ENCODE results near the gene ZC3HAV1.
"Not testable (repeated sequence)": the region's sequence is repeated elsewhere in the genome, so short reads cannot be mapped to it uniquely, and the experiment has no call there.

ZC3HAV1 gene

GRCh38 chr7:139112316-139112715 lies 2.8 kb upstream of the ZC3HAV1 start:
- DNase-seq: no peak

- no peak for DNase-seq
Observed at GRCh38 chr7:139111811-139112301, 2.3 kb upstream of the ZC3HAV1 start.

GRCh38 chr7:139111147-139111546 lies 1.6 kb upstream of the ZC3HAV1 start:
- no peak for DNase-seq

- DNase-seq: no peak
Observed at GRCh38 chr7:139109983-139110411, 477 bp upstream of the ZC3HAV1 start.

GRCh38 chr7:139108266-139109187 lies 993 bp downstream of the ZC3HAV1 start:
- peak; percentile 61 for DNase-seq

GRCh38 chr7:139106959-139107358 lies 2.6 kb downstream of the ZC3HAV1 start:
- no peak for DNase-seq

- DNase-seq: not testable (repeated sequence)
Observed at GRCh38 chr7:139106227-139106626, 3.3 kb downstream of the ZC3HAV1 start.

- DNase-seq: no peak
Observed at GRCh38 chr7:139105484-139105883, 4.0 kb downstream of the ZC3HAV1 start.

GRCh38 chr7:139104091-139104450 lies 5.4 kb downstream of the ZC3HAV1 start:
- DNase-seq: no peak

- no peak for DNase-seq
Observed at GRCh38 chr7:139103057-139103815, 6.3 kb downstream of the ZC3HAV1 start.

GRCh38 chr7:139101637-139102158 lies 7.8 kb downstream of the ZC3HAV1 start:
- DNase-seq: not testable (repeated sequence)

GRCh38 chr7:139099172-139099947 lies 10.2 kb downstream of the ZC3HAV1 start:
- no peak for DNase-seq

- DNase-seq: no peak
Observed at GRCh38 chr7:139095194-139095659, 14.3 kb downstream of the ZC3HAV1 start.

- DNase-seq: peak; percentile 42
Observed at GRCh38 chr7:139094596-139094995, 14.9 kb downstream of the ZC3HAV1 start.

GRCh38 chr7:139094030-139094429 lies 15.5 kb downstream of the ZC3HAV1 start:
- DNase-seq: no peak

GRCh38 chr7:139093512-139093911 lies 16.0 kb downstream of the ZC3HAV1 start:
- not testable (repeated sequence) for DNase-seq

- DNase-seq: no peak
Observed at GRCh38 chr7:139092090-139092796, 17.3 kb downstream of the ZC3HAV1 start.

- DNase-seq: no peak
Observed at GRCh38 chr7:139091677-139091996, 17.9 kb downstream of the ZC3HAV1 start.

- no peak for DNase-seq
Observed at GRCh38 chr7:139089118-139089517, 20.4 kb downstream of the ZC3HAV1 start.

- no peak for DNase-seq
Observed at GRCh38 chr7:139088268-139088667, 21.3 kb downstream of the ZC3HAV1 start.

- no peak for DNase-seq
Observed at GRCh38 chr7:139087212-139087611, 22.3 kb downstream of the ZC3HAV1 start.

- no peak for DNase-seq
Observed at GRCh38 chr7:139086454-139086853, 23.1 kb downstream of the ZC3HAV1 start.
